RWPE1 (cell line): Measurements from ENCODE around the gene KCNQ1.

Source experiments
- CTCF ChIA-PET: fragments of 350-600 bp; sonication (Branson Sonifier 250); formaldehyde crosslinking; extraction: SDS; loops from one replicate; lab custom pipeline; 2021; lab: Yijun Ruan, JAX
- POLR2A ChIA-PET: fragments of 400-600 bp; formaldehyde crosslinking; extraction: SDS; loops from one replicate; lab custom pipeline; 2020; ENCODE audit warnings: antibody characterized with exemption; ENCODE audit not compliant: low non-redundant PET; lab: Yijun Ruan, JAX
- DNase-seq: peaks from one replicate; pipeline ENCODE4 v3.0.0; 2012; ENCODE audit warnings: low spot score
- H3K27ac ChIP-seq: fragments of 450-650 bp; 2 replicates; pipeline ENCODE4 v1.5.1; 2017
- CTCF ChIP-seq: fragments of 450-650 bp; conservative IDR thresholded peaks from 2 replicates; pipeline ENCODE4 v1.5.1; 2017; ENCODE audit warnings: low read depth, mild to moderate bottlenecking

KCNQ1 gene

GRCh38 chr11:2881076-2881980, 436.5 kb downstream of the KCNQ1 start:
- TF ChIP-seq CTCF = no peak
- ChIA-PET POLR2A (no interaction called here), CTCF (interaction anchor here (0.6 to 1.0 kb wide), 2 partner anchors 191 to 349 kb away, joined by 3 read pairs; no protein-coding TSS in a partner anchor)
- DNase-seq = no peak
- peak overlapping the region; percentile 3; the same call in 1 of the 2 replicates for H3K27ac ChIP-seq

DNA sequence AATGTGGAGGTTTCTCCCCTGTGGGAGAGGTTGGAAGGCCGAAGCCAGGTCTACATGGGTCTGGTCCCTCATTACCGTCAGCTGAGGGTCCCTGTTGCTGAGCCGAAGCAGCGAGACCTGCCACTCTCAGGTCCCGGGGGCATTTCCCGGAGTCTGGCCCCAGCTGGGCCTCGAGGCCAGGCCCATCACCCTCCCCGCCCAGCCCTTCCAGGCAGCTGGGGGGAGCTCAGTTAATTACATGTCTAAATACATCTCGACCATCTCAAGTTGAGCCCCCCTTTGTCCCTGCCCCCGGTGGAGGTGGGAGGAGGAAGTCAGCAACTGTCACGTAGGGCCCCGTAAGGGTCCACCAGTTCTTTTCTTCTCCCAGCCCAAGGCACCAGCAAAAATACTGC, 437.2 kb downstream of the KCNQ1 start:
- DNase-seq = no peak
- TF ChIP-seq CTCF = no peak
- H3K27ac ChIP-seq = peak overlapping the region; percentile 3; the same call in 1 of the 2 replicates
- CTCF ChIA-PET = interaction anchor here (0.6 to 1.0 kb wide), 3 partner anchors 190 to 349 kb away, joined by 3 read pairs; no protein-coding TSS in a partner anchor
- POLR2A ChIA-PET = no interaction called here

GRCh38 chr11:2882396-2883110, 437.7 kb downstream of the KCNQ1 start:
- peak overlapping the region; percentile 0; the same call in 1 of the 2 replicates for H3K27ac ChIP-seq
- DNase-seq = no peak
- ChIA-PET CTCF (interaction anchor here (0.6 kb wide), 1 partner anchor 190 kb away, joined by 3 read pairs; no protein-coding TSS in a partner anchor), POLR2A (no interaction called here)
- TF ChIP-seq CTCF = no peak

DNA sequence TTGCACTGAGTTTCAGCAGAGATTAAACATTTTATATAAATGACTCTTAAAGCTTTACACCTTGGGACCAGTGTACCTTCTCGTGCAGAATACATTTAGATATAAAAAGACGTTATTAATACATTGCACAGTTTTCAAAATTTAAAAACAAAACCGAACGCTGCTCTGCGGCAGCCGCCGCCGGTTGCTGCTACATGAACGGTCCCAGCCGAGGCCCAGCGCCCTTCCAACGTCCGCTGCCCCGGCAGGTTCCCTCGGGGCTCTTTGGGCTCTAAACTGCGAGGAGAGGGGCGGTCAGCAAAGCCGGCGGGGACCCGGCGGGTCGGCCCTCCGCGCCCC, 438.8 kb downstream of the KCNQ1 start:
- ChIA-PET CTCF (interaction anchor here (0.5 to 12.4 kb wide), 3 partner anchors 18 to 350 kb away, joined by 3 to 324 read pairs (median 3); no protein-coding TSS in a partner anchor), POLR2A (interaction anchor here (0.6 kb wide), 1 partner anchor 117 kb away, joined by 3 read pairs; no protein-coding TSS in a partner anchor)
- no peak for TF ChIP-seq CTCF
- peak overlapping the region; percentile 67 for H3K27ac ChIP-seq
- no peak for DNase-seq

DNA sequence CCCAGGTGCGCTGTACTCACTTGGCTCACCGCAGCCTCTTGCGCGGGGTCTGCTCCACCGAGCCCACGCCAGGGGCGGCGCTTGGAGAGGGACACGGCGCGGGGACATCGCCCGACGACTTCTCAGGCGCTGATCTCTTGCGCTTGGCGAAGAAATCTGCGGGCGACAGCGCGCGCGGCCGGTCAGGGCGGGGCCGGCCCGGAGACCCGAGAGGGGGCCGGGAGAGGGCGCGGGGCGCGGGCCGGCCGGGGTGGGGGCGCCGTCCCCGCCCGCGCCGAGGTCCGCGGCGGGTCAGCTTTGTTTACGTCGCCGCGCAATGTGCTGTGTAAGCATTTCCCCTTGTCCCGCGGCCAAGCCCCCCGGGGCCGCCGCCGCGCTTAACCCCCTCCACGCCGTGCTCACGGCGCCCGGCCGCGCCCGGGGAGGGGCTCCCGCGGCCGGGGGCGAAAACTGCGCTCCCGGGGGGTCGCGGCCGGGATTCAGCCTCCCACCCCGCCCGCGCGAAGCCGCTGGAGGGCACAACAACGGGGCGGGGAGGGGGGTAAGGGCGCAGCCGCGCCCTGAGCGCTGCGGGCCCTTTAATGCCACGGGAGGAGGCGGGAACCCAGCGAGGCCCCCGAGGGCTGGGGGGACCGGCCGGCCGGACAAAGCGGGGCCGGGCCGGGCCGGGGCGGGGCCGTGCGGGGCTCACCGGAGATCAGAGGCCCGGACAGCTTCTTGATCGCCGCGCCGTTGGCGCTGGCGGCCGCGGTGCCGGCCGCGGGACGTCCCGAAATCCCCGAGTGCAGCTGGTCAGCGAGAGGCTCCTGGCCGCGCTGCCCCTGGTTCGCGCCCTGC, 439.4 kb downstream of the KCNQ1 start:
- CTCF ChIA-PET = interaction anchor here (0.6 to 12.4 kb wide), 5 partner anchors 13 to 351 kb away, joined by 3 to 324 read pairs (median 5); partner anchors contain the start of gene PHLDA2
- peak overlapping the region; percentile 67 for H3K27ac ChIP-seq
- DNase-seq = no peak
- POLR2A ChIA-PET = interaction anchor here (0.6 kb wide), 1 partner anchor 117 kb away, joined by 3 read pairs; no protein-coding TSS in a partner anchor
- TF ChIP-seq CTCF = no peak
